ENCODE data around the gene SMIM29.

DNA sequence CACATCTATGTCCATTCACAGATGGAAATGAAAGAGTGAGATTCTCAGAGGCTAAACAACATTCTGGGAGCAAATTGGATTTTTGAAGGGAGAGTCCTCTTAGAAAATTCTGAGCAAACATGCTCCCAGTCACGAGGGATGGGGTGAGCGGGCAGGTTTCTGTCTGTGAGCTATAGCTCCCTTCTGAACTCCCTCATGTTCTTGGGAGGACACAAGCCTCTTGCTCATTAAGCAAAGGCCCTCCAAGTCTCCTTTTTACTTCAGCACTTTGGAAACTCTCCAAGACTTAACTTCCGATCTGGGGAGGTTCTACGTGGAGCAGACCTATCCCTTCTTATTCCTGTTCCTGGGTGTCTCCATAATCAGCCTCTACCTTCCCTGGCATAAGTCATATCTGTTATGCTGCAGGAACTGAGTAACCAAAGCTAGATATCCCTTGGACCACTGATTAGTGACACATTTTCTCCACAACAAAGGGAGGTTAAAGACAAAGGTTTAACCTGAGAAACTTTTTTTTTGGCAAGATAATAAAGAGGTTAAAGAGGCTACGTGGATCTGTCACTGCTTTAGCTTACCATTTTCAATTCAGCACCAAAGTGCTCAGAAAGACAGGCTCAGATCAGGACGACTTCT lies 33.0 kb upstream of the SMIM29 start:
- TF ChIP-seq, protein P1, sequence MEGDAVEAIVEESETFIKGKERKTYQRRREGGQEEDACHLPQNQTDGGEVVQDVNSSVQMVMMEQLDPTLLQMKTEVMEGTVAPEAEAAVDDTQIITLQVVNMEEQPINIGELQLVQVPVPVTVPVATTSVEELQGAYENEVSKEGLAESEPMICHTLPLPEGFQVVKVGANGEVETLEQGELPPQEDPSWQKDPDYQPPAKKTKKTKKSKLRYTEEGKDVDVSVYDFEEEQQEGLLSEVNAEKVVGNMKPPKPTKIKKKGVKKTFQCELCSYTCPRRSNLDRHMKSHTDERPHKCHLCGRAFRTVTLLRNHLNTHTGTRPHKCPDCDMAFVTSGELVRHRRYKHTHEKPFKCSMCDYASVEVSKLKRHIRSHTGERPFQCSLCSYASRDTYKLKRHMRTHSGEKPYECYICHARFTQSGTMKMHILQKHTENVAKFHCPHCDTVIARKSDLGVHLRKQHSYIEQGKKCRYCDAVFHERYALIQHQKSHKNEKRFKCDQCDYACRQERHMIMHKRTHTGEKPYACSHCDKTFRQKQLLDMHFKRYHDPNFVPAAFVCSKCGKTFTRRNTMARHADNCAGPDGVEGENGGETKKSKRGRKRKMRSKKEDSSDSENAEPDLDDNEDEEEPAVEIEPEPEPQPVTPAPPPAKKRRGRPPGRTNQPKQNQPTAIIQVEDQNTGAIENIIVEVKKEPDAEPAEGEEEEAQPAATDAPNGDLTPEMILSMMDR (IDR thresholded peaks at IDR 0.05), result no peak
- TF ChIP-seq EZH2 (IDR thresholded peaks at IDR 0.05; ENCODE audit: borderline replicate concordance, insufficient read depth, low read depth, low read length, poor library complexity, severe bottlenecking), result no peak
